ENCODE data around the gene DNAJB5. TPM values are rescaled to one million over a fixed set of nuclear protein-coding genes. Genes with fewer than 3 reads are reported as not detected.
"Not testable (repeated sequence)": the region's sequence is repeated elsewhere in the genome, so short reads cannot be mapped to it uniquely, and the experiment has no call there.

The DNAJB5 gene
- total RNA-seq, 2 experiments from 2014 or later: 2.7 to 2.8 TPM

- H3K4me3 ChIP-seq (ENCODE audit: low read length): no peak overlapping the region
- no peaks in the 10 kb centered on the region for H3K36me3 Mint-ChIP-seq (ENCODE audit: low read depth)
- peaks cover 9% of the 10 kb centered on the region for H3K4me1 ChIP-seq (ENCODE audit: insufficient read depth, low read length)
- peaks cover 0 to 5% of the 10 kb centered on the region in 2 experiments for H3K9me3 ChIP-seq (ENCODE audit: control insufficient read depth in 1 of 2, insufficient read depth in 1 of 2, low read length in 2 of 2)
- peaks cover 23 to 39% of the 10 kb centered on the region in 2 experiments for H3K27me3 ChIP-seq (ENCODE audit: control insufficient read depth in 1 of 2, insufficient read depth in 2 of 2, low read length in 2 of 2)
- no peaks in the 10 kb centered on the region for H3K36me3 ChIP-seq (ENCODE audit: insufficient read depth, low read length)
- H3K4me3 Mint-ChIP-seq: no peak overlapping the region
- no peak for TF ChIP-seq CTCF (IDR thresholded peaks at IDR 0.05)
- ATAC-seq (ENCODE audit: poor library complexity): no peak
- H3K27ac ChIP-seq (ENCODE audit: low read depth in 1 of 2, low read length in 2 of 2): no peak overlapping the region
- H3K27ac Mint-ChIP-seq: no peak overlapping the region
- CTCF ChIA-PET: no interaction called here
- no peaks in the 10 kb centered on the region for H3K4me1 Mint-ChIP-seq (ENCODE audit: low read depth)
- POLR2A ChIA-PET: no interaction called here
- H3K27me3 Mint-ChIP-seq: peaks cover 75% of the 10 kb centered on the region
- H3K9me3 Mint-ChIP-seq: no peaks in the 10 kb centered on the region
- intact Hi-C loops (cut with DNase I, micrococcal nuclease): no loop called here
- DNase-seq: no peak
Measured at GRCh38 chr9:34954225-34954624, 35.3 kb upstream of the DNAJB5 start.

- H3K36me3 ChIP-seq (ENCODE audit: insufficient read depth, low read length); H3K27ac Mint-ChIP-seq; ATAC-seq (ENCODE audit: poor library complexity); H3K4me1 ChIP-seq (ENCODE audit: insufficient read depth, low read length); H3K36me3 Mint-ChIP-seq (ENCODE audit: low read depth); CTCF ChIA-PET; H3K4me1 Mint-ChIP-seq (ENCODE audit: low read depth); DNase-seq; H3K27ac ChIP-seq (ENCODE audit: low read depth in 1 of 2, low read length in 2 of 2); H3K4me3 Mint-ChIP-seq; POLR2A ChIA-PET; H3K9me3 Mint-ChIP-seq; H3K4me3 ChIP-seq (ENCODE audit: low read length); intact Hi-C loops (cut with DNase I, micrococcal nuclease); H3K9me3 ChIP-seq (ENCODE audit: control insufficient read depth in 1 of 2, insufficient read depth in 1 of 2, low read length in 2 of 2): not testable (repeated sequence)
- H3K27me3 Mint-ChIP-seq: peaks cover 87% of the 10 kb centered on the region
- peaks cover 30 to 58% of the 10 kb centered on the region in 2 experiments for H3K27me3 ChIP-seq (ENCODE audit: control insufficient read depth in 1 of 2, insufficient read depth in 2 of 2, low read length in 2 of 2)
Measured at GRCh38 chr9:34956066-34956465, 33.5 kb upstream of the DNAJB5 start.

GRCh38 chr9:34956648-34957047 is 32.9 kb upstream of the DNAJB5 start:
- POLR2A ChIA-PET: no interaction called here
- Mint-ChIP-seq H3K27ac (no peak overlapping the region), H3K4me1 (ENCODE audit: low read depth) (no peaks in the 10 kb centered on the region), H3K36me3 (ENCODE audit: low read depth) (no peaks in the 10 kb centered on the region), H3K9me3 (no peaks in the 10 kb centered on the region), H3K4me3 (peak overlapping the region; percentile 30), H3K27me3 (peaks cover 88% of the 10 kb centered on the region)
- no peaks in the 10 kb centered on the region for H3K36me3 ChIP-seq (ENCODE audit: insufficient read depth, low read length)
- CTCF ChIA-PET: no interaction called here
- intact Hi-C loops (cut with DNase I, micrococcal nuclease): no loop called here
- DNase-seq (no peak), ATAC-seq (ENCODE audit: poor library complexity) (no peak)
- H3K4me3 ChIP-seq (ENCODE audit: low read length): no peak overlapping the region
- H3K27ac ChIP-seq (ENCODE audit: low read depth in 1 of 2, low read length in 2 of 2): no peak overlapping the region
- peaks cover 33 to 58% of the 10 kb centered on the region in 2 experiments for H3K27me3 ChIP-seq (ENCODE audit: control insufficient read depth in 1 of 2, insufficient read depth in 2 of 2, low read length in 2 of 2)
- no peak for TF ChIP-seq CTCF (IDR thresholded peaks at IDR 0.05)
- peaks cover 9% of the 10 kb centered on the region for H3K4me1 ChIP-seq (ENCODE audit: insufficient read depth, low read length)
- peaks cover 0 to 5% of the 10 kb centered on the region in 2 experiments for H3K9me3 ChIP-seq (ENCODE audit: control insufficient read depth in 1 of 2, insufficient read depth in 1 of 2, low read length in 2 of 2)

Measured in CD4-positive, alpha-beta T cell (primary cell).